HuH-7 (cell line): ENCODE results near the gene SECISBP2L.

Source experiments
- DNase-seq: peaks from one replicate; pipeline ENCODE4 v3.0.0; 2011; ENCODE audit warnings: low spot score

The SECISBP2L gene

DNA sequence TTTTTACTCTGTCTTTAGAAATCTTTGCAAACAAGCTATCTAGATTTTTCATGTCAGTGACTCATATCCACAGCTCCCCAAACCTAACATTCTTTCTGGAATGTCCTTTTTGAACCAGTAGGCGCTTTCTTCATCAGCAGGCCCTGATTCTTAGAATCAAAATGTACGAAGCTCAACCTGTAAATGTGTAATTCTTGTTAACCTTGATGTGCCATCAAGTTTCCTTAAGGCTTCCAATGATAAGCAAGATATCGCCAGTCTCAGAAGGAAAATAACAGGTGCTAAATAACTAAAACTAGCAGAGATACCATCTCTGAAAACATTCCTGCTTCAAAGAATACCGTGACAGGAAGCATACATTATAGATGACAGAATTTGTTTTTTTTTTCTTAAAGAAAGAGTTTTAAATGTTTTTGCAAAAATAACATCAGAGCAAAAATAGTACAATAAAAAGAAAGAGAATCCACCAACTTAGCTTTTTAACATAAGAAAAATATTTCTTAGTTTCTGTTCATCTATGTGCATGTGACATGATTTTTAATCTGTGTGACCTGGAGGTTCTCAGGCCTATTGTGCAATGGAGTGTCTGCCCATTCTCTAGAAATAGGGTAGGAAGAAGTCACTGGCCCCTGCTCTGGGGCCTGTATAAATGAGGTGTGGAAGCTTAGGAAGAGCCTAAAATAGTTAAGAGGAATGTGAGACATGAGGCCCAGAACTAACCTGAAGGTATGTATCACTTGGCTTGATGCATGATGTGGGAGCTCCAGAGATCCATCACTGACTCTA, 14.7 kb upstream of the SECISBP2L start:
- DNase-seq: no peak

DNA sequence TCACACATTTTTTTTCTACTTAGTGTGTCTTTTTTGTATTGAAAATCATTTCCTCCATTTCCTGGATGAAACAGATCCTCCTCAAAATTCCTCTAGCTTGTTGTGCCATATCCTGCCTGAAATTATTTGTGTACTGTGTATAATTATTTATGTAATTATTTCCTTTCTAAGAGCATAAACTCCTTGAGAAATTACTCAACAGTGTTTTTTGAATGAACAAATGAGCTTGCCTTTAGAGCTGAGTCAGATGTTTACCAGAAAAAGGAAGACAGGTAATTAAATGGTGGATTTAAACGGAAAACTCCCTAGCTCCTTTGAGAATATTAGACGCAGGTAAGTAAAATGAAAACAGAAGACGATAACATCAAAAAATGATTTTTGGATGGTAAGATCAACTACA, 13.2 kb upstream of the SECISBP2L start:
- DNase-seq: no peak

DNA sequence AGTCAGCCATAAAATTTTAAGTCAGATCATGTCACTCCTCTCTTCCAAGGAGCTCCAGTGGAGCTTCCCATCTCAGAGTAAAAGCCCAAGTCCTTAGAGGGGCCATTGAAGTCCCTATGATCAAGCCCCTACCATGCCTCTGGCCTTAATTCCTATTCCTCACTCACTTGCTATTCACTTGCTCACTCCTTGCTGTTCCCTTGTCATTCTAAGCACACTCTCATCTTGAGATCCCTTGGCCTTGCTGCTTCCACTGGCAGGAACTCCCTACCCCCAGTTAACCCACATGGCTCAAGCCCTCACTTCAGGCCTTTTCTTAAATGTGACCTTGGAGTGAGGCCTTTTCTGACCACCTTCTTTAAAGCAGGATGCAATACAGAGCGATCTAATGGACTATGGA, 12.3 kb upstream of the SECISBP2L start:
- DNase-seq: no peak

DNA sequence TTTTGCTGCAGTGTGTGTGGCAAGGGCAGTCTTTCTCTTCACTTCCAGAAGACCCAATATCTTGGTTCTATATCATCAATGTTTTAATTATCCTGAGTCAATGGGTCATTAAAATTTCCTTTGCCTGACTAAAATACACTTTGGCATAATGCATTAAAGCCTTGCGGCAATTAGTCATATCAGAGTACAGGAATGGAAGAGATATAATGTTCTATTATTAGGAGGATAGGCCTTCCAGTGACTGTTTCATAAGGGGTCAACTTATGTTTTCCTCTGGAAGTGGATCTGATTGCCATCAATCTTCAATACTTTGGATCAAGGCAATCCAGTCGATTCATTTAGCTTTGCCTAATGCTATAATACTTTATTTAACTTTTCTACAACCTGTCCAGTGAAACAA, 9.4 kb upstream of the SECISBP2L start:
- DNase-seq: no peak

DNA sequence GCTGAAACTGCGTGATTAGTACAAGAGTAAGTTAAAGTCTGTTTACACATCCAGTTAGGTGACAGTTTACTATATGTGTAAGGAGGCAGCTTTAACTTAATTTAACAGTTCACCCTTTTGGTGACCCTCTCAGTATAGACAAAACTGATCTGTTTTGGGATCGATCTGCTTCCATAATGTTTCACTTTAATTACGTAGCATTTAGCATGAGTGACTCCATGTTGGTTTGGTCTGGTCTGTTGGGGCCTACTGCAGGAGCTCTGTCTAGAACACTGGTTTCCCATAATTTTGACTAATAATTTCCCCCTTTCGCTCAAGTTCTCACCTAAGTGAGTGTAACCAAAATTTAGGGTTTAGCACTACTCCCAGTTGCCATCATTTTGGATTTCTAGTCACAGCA, 6.4 kb upstream of the SECISBP2L start:
- DNase-seq: no peak

DNA sequence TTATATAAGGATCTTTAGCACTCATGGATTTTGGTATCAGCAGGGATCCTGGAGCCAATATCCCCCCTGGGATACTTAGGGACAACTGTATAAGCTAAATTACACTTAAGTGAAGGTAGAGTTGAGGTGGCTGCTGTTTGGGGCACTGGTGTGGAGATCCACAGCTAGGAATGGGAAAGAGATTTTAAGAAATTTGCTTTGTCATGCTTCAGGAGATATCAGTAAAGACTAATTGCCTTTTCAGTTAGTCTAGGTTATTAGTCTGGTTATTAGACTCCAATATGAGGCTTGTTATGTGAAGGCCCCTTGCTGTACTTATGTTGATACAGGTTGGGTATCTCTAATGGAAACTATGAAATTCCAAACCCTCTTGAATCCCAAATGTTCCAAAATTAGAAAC, 1.2 kb upstream of the SECISBP2L start:
- no peak for DNase-seq

DNA sequence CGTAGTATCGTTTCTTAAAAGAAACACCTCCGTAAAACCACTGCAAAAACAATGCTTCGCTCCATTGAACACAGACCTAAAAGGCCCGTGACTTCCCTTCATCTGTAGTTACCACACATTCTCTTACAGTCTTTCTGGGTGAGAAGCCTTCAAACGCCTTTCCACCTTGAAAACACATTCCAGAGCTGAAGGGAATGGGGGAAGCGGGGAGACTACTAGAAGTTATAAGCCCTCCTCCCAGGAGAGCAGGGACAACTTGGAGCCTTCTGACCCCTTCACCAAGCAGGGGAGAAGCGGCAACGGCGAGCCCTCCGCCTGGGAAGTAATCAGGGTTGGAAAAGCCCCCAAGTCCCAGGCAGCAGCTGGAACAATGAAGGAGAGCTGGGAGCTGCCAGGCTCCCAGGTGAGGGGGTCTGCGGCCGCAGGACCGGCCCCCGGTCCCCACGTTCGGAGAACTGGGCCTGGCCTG, 461 bp downstream of the SECISBP2L start:
- peak; percentile 15 for DNase-seq

DNA sequence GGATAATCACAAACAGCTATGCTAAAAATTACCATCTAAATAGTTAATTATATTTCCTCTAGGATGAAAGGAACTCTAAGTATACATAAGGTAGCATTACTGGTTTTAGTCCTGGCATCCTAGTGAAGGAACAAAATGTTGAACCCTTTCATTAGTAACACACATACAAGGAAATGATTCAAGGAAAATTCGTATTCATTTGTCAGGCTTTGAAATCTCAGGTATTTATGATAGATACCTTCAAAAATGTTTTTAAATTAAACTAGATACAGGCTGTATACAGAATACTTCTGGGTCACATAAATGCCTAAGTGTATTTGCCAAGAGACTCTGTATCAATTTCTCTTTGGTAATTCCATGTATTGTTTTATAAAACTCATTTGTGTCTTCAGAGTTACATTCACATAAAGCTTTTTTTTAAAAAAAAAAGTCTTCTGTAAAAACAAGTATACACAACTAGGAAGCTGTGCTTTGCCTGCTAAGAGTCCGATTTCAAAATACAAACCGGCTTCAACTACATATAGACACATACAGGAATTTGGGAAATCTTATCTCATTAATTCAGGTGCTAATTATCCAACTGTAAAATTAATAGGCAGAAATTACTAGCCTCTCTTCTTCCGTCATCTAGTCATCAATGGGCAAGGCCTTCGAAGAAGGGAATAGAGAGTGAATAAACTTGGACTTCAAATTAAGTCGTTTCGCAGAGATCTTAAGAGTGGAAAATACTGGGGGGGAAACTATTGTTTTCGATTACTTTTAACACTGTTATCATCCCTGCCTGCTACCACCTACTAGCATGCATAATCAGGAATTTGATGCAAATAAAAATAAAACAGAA, 1.3 kb downstream of the SECISBP2L start:
- no peak for DNase-seq

DNA sequence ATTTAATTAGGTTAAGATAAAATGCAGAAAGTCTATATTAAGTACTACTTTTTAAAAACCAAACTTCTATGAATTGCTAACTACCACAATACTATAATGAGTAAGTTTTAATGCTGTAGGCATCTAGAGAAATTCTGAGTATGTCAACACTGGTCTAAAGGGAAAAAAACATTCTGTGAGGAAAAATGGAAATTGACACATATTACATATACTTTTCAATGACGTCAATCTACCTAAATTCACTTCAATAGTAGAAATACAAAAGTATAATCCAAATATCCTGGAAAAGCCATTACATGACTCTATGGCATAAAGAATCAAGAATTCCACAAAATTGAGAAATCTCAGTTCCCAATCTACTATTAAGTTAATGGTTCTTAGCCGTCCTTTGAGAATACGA, 2.2 kb downstream of the SECISBP2L start:
- DNase-seq: no peak

DNA sequence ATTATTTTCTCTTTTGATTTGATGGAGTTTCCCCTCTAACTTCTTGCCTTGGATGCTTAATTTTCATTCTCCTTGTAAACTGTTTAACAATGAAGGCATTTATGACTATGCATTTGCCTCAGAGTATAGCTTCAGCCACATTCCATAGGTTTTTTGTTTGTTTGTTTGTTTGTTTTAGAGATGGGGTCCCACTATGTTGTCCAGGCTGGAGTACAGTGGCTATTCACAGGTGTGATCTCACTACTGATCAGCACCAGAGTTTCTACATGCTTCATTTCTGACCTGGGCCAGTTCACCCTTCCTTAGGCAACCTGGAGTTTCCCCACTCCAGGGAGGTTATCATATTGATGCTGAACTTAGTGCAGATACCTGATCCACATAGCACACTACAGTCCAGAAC, 4.1 kb downstream of the SECISBP2L start:
- DNase-seq: no peak

DNA sequence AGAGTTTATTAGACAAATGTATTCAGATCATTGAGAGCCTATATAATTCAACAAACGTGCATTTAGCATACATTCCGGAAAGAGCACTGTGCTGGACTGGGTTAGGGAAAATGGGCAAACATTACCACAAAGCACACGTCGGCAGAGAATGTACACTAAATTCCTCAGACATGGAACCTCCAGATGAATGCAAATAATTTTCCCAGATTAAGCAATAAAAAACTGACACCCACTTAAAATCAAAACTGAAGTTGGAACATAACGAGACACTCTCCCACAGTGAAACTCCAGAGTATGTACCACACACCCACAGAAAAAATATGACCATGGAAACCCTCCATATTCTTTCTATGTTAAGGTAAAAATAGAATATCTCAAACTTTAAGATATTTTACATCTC, 4.8 kb downstream of the SECISBP2L start:
- no peak for DNase-seq

DNA sequence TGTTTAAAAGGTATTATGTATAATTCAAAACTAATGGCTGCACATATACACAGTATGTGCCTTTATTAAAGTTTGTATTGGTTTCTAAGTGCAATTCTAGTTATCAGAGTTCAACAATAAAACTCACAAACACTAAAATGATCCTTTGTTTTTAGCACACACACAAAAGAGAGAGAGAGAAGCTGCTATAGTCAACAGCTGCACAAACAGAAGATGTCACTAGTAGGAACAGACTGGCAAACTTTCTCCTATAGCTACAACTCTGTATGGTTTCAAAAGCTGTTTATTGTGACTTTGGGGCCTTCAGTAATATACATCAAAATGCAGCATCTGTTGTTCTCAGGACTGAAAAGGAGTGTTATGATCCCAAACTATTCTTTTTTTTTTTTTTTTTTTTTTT, 6.1 kb downstream of the SECISBP2L start:
- DNase-seq: no peak

DNA sequence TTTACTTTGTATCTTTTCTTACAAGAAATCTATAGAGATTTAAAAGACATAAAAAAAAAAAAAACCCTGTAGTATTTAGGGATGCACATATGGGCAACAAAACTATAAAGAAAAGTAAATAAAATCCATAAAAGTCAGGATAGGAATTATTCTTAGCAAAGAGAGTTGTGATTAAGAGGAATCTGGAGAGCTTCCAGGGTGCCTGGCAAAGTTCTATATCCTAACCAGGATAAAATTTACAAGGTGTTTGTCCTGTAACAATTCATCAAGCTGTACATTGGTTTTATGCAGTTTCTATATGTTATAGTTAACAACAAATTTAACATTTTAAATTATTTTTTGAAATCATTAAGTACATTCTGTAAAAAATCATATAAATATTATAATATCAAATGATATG, 7.9 kb downstream of the SECISBP2L start:
- no peak for DNase-seq

DNA sequence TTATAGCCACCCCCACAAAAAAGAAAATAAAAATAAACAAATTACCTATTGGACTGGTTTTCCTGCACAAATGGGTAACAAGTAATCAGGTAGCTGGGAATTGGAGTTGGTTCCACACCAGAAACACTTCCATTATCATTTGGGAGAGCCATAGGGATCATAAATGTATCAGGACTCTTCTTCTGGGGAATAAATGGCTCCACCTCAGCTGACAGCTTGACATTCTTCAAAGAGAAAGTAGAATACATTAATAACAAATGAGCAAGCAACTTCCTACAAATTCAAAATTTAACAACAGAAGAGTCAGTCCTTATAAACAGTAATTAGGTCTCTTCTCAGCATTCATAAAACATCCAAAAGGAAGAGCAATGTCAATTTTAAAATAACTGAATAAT, 8.7 kb downstream of the SECISBP2L start:
- DNase-seq: no peak

DNA sequence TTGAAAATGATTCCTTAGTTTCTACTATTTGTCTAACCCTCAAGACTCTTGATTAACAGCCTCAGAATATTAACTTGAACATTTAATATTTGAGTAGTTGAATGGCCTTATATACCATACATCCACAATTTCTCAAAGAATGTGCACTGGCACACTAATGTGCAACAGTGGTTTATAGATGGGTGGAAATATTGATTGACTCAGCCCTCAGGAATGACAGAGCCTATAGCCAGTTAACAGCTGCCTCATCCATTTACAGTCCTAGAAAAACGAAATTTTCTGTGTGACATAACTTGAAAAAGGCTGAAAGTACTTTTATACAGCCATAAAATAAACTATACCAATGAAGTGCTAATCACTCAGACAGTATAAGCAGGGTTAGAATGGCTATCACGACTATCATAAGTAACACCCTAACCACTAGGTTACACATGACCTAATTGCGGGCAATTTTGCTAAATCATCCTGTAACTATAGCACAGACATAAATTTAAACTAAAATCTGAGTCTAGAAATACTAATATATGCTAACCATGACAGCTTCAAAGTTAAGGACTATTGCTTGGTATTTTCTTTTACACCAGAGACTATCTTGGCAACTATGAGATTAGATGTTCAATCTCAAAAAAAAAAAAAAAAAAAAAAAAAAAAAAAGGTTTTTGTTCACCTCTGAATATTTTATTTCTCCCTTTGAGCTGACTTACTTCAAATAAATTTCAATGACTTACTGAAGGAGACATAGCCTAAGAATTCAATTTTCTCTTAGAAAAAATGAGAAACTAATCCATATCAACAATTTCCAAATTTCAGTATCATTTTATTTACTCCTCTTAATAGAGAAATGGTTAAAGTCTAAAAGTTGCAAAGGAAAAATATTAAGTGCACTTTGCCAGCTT, 9.3 kb downstream of the SECISBP2L start:
- no peak for DNase-seq

DNA sequence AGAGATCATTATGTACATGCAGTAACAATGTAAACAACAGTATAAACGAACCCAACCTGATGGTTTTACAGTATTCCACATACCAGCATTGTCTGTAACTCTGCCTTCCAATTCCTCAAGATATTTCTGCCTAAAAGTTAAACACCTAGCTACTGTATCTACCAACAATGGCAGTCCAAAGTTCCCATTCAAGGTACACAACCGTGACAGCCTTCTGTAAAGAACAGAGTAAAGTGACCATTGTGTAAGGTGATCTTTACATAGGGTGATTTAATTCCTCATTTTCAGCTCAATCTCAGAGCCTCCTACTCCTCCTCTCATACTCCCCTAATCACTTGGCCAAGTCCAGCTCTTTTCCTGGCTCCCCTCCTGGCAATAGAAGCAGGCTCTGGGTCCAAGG, 10.4 kb downstream of the SECISBP2L start:
- DNase-seq: no peak

DNA sequence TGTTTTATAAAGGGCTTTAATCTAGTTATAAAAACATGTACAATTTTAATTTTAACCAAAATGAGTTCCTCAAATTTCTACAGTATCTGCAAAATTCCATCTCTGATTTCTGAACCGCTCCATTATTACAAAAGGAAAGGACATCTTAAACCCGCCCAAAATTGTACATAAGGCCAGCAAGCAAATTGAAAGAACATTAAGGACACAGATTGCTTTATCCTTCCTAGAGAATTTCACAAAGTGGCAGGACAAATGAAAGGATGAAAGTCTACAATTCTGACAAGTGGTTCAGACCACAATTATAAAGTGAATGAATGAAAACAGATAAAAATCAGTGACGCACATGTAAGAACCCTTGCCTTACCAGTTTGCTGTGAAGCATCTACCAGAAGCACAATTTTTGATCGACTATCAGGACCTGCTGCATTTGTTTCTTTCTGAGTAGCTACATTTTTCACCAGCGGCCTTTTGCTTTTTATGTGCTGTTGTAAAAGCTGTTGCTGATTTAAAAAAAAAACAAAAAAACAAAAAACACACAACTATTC, 13.6 kb downstream of the SECISBP2L start:
- no peak for DNase-seq

DNA sequence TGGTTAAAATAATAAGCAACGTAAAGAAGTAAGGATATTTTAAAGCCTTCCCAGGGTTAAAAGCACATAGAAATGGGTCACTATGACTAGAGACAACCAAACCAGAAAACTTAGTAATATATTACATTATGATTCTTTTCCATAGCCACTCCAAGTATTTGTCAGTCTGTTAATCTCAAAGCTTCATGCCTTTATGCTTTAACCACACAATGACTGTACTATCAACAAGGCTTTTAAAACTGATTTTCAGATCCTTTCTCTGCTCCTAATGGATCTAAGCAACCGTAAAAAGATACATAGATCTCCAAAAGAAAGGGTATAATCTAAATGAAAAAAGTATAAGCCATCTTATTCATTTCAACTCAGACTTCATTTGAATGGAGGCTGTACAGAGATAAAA, 14.4 kb downstream of the SECISBP2L start:
- no peak for DNase-seq

DNA sequence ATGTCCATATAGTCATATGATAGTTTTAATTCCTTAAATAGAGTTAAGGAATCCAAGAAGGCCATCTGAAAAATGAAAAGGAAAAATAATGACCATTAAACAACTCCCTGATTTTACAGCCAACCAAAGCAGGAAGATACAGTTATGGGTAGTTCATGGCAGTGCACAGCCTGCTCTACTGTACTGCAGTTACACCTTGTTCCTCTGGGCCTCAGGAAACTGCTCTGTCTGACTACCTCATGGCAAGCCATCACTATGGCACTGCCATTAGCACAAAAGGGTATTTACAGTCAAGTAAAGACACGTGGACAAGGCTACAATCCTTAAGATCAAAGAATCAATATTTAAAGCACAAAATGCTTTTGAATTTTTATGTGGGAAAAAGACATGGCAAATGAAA, 19.5 kb downstream of the SECISBP2L start:
- DNase-seq: no peak

DNA sequence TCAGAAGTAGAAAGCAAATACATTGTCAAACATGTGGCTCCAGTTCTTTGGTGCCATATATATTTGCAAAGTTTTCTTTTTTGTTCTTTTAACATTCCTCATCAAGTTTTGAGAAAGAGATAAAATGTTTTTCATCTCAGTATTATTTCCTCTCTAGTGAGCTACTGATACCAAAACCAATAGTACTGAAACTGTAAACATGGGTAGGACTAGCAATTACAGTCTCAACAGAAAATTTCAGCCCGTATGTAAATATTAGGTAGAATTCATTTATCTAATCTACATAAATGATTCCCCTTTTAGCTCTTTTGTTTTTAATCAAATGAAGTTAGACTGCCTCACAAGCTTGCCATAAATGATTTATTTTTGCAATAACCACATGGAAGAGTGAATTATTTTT, 21.4 kb downstream of the SECISBP2L start:
- DNase-seq: no peak

DNA sequence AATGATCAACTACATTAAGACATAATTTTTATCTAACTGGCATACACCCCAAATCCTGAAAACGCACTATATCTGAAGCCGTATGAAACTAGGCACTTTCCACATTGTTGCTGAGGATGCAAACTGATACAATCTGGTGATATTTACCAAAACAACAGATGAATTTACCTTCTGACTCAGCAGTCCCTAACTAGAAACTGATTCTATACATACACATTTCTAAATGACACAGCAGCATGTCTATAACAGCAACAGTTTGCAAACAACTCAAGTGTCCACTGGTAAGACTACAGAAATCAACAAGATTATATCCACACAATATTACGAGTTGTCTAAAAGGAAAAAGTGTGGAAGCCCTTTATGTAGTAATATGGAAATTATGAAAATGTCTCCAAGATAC, 22.9 kb downstream of the SECISBP2L start:
- no peak for DNase-seq

DNA sequence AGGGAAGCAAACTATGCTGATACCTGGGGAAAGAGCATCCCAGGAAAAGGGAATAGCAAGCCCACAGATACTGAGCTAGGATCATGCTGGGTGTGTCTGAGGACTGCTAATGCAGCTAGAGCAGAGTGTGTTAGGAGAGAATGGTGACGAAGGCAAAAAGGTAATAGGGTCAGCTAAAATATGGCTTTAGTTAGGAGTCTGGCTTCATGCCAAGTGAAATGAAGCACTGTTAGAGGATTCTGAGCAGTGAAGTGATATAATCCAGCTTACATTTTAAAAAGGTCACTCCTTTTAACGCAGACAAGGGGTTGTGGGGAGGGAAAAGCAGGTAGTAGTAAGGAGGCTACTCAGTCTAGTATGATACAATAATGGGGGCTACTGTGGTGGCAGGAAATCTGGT, 30.4 kb downstream of the SECISBP2L start:
- no peak for DNase-seq
